ENCODE data around the gene IYD. TPM values are rescaled to one million over a fixed set of nuclear protein-coding genes. Genes with fewer than 3 reads are reported as not detected.

IYD gene
- total and polyA plus RNA-seq, 4 donors = 0.26 to 1.9 (median 0.77) TPM

GRCh38 chr6:150394899-150395295 is 26.1 kb downstream of the IYD start:
- no peak for DNase-seq
- no peak for ATAC-seq (ENCODE audit: insufficient read depth, low FRiP score)
- peak overlapping the region in 1 of 2 donors; percentile 76 for H3K27ac ChIP-seq (ENCODE audit: low read depth in 1 of 2, low read length in 1 of 2)
- H3K4me3 ChIP-seq = no peak overlapping the region
- no peak overlapping the region for H3K9ac ChIP-seq (ENCODE audit: insufficient read depth in 1 of 2, low read length in 2 of 2)
- H3K4me1 ChIP-seq (ENCODE audit: control insufficient read depth in 5 of 5, insufficient read depth in 5 of 5, low read length in 5 of 5) = peaks cover 0 to 6% (median 0%) of the 10 kb centered on the region in 5 donors
- no peaks in the 10 kb centered on the region for H3K27me3 ChIP-seq (ENCODE audit: control insufficient read depth in 3 of 3, insufficient read depth in 3 of 3, low read length in 2 of 3)
- H3K9me3 ChIP-seq (ENCODE audit: control insufficient read depth in 4 of 4, insufficient read depth in 3 of 4, low read length in 3 of 4) = no peaks in the 10 kb centered on the region
- TF ChIP-seq, protein P1, sequence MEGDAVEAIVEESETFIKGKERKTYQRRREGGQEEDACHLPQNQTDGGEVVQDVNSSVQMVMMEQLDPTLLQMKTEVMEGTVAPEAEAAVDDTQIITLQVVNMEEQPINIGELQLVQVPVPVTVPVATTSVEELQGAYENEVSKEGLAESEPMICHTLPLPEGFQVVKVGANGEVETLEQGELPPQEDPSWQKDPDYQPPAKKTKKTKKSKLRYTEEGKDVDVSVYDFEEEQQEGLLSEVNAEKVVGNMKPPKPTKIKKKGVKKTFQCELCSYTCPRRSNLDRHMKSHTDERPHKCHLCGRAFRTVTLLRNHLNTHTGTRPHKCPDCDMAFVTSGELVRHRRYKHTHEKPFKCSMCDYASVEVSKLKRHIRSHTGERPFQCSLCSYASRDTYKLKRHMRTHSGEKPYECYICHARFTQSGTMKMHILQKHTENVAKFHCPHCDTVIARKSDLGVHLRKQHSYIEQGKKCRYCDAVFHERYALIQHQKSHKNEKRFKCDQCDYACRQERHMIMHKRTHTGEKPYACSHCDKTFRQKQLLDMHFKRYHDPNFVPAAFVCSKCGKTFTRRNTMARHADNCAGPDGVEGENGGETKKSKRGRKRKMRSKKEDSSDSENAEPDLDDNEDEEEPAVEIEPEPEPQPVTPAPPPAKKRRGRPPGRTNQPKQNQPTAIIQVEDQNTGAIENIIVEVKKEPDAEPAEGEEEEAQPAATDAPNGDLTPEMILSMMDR (IDR thresholded peaks at IDR 0.05; ENCODE audit: control extremely low read depth, extremely low read depth) = no peak
- WGBS, 2 donors = 62 to 74% methylated on average over 3 of the region's 3 CpGs
- no peaks in the 10 kb centered on the region for H3K36me3 ChIP-seq (ENCODE audit: control insufficient read depth in 4 of 4, insufficient read depth in 4 of 4, low read length in 4 of 4)

- TF ChIP-seq, protein P1 (IDR thresholded peaks at IDR 0.05; ENCODE audit: control extremely low read depth, extremely low read depth) = peak; percentile 66
- ATAC-seq (ENCODE audit: insufficient read depth, low FRiP score) = peak; percentile 75
- H3K27ac ChIP-seq (ENCODE audit: low read depth in 1 of 2, low read length in 1 of 2) = no peak overlapping the region
Observed at GRCh38 chr6:150395388-150396009, 26.7 kb downstream of the IYD start.

DNA sequence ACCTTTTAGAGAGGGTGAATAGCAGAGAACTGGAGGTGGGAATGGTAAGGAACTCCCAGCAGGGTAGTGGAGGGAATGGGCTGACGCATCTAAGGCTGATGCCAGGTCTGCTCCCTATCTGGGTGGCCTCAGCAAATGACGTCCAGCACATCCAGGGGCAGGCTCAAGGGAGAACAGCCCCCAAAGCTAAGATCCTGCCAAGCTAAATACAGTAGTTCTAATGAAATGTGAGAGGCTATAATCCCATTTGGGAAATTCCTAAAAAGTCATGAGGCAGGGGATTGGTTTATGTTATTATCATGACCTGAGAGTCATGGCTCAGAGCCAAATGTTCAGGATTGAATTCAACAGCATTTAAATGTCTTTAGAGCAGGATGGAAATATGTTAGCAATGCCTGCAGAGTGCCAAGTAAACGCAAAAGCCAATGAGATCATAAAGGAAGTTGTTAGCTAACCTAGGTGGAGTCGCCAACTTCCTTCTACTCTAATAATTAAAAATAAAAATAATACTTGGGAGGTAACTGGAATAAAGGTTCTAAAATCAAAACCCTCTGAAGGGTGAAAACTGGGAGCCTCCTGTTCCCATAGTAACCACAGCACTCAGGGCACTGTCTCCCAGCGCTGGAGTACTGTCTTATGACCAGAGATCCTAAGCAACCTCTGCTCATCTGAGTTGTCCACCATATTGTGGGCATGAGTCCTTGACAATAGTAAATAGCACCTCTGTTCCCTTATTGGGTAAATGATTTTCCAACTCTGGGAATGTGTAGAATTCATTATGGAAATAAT is 34.8 kb downstream of the IYD start:
- TF ChIP-seq, protein P1 (IDR thresholded peaks at IDR 0.05; ENCODE audit: control extremely low read depth, extremely low read depth) = no peak
- peaks cover 5 to 19% (median 11%) of the 10 kb centered on the region in 5 donors for H3K4me1 ChIP-seq (ENCODE audit: control insufficient read depth in 5 of 5, insufficient read depth in 5 of 5, low read length in 5 of 5)
- no peak overlapping the region for H3K4me3 ChIP-seq
- peak overlapping the region in 1 of 2 donors; percentile 16 for H3K9ac ChIP-seq (ENCODE audit: insufficient read depth in 1 of 2, low read length in 2 of 2)
- ATAC-seq (ENCODE audit: insufficient read depth, low FRiP score) (peak; percentile 68), DNase-seq (peak; percentile 89 to 99 (median 98))
- no peaks in the 10 kb centered on the region for H3K9me3 ChIP-seq (ENCODE audit: control insufficient read depth in 4 of 4, insufficient read depth in 3 of 4, low read length in 3 of 4)
- H3K27me3 ChIP-seq (ENCODE audit: control insufficient read depth in 3 of 3, insufficient read depth in 3 of 3, low read length in 2 of 3) = no peaks in the 10 kb centered on the region
- H3K27ac ChIP-seq (ENCODE audit: low read depth in 1 of 2, low read length in 1 of 2) = peak overlapping the region in 1 of 2 donors; percentile 72
- H3K36me3 ChIP-seq (ENCODE audit: control insufficient read depth in 4 of 4, insufficient read depth in 4 of 4, low read length in 4 of 4) = no peaks in the 10 kb centered on the region
- 21 to 32% methylated on average over 5 of the region's 5 CpGs for WGBS, 2 donors

More at GRCh38 chr6:150395388-150396009, 26.7 kb downstream of the IYD start:
- Histone ChIP-seq H3K9me3 (ENCODE audit: control insufficient read depth in 4 of 4, insufficient read depth in 3 of 4, low read length in 3 of 4) (no peaks in the 10 kb centered on the region), H3K27me3 (ENCODE audit: control insufficient read depth in 3 of 3, insufficient read depth in 3 of 3, low read length in 2 of 3) (no peaks in the 10 kb centered on the region), H3K4me3 (no peak overlapping the region), H3K36me3 (ENCODE audit: control insufficient read depth in 4 of 4, insufficient read depth in 4 of 4, low read length in 4 of 4) (no peaks in the 10 kb centered on the region), H3K4me1 (ENCODE audit: control insufficient read depth in 5 of 5, insufficient read depth in 5 of 5, low read length in 5 of 5) (peaks cover 0 to 6% (median 0%) of the 10 kb centered on the region in 5 donors), H3K9ac (ENCODE audit: insufficient read depth in 1 of 2, low read length in 2 of 2) (no peak overlapping the region)
- DNase-seq = peak; percentile 65 to 77 (median 75)
- 50 to 52% methylated on average over 12 of the region's 12 CpGs for WGBS, 2 donors

All from lung (tissue), 12 donors.